Measurements from ENCODE around the gene TNFSF11.

The TNFSF11 gene

DNA sequence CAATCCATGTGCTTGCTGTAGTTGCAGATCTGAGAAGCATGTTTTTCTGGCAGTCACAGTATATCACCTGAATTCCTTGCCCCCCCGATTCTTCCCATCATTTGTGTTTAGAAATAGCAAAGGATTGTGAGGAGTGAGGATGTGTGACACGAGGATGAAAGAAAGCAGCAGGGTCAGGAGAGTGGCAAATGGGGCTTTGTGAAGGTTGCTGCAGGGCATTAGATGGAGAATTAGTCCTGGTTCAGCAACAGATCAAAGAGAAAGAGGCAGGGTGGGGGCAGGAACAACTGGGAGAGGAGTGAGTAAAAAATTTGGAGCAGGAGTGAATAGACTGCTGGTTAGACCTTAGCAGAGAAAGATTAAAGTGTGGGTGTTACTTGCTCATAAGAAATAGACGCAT lies 47.7 kb upstream of the TNFSF11 start:
- Histone ChIP-seq H3K79me2 (ENCODE audit: insufficient read depth, low read length) (no peaks in the 10 kb centered on the region), H3K9me3 (ENCODE audit: low read length) (no peaks in the 10 kb centered on the region), H3F3A (ENCODE audit: insufficient read depth, low read length) (no peaks in the 10 kb centered on the region), H3K36me3 (ENCODE audit: insufficient read depth, low read length) (no peaks in the 10 kb centered on the region), H3K27ac (ENCODE audit: low read depth, low read length, poor library complexity, severe bottlenecking) (no peak overlapping the region), H3K9ac (ENCODE audit: low read length) (no peak overlapping the region), H3K4me2 (ENCODE audit: low read length) (no peak overlapping the region), H4K20me1 (ENCODE audit: insufficient read depth, low read length) (no peaks in the 10 kb centered on the region), H3K4me3 (ENCODE audit: low read depth, low read length, poor library complexity, severe bottlenecking) (no peak overlapping the region), H3K4me1 (ENCODE audit: insufficient read depth, low read length, severe bottlenecking) (no peaks in the 10 kb centered on the region), H2AFZ (ENCODE audit: low read length) (no peak overlapping the region), H3K27me3 (ENCODE audit: insufficient read depth, low read length) (no peaks in the 10 kb centered on the region), H3K9me2 (ENCODE audit: low read depth, low read length) (no peaks in the 10 kb centered on the region)
- no peak for TF ChIP-seq EZH2 (IDR thresholded peaks at IDR 0.05; ENCODE audit: borderline replicate concordance, low read length)

- Histone ChIP-seq H3K27ac (ENCODE audit: low read depth, low read length, poor library complexity, severe bottlenecking) (no peak overlapping the region), H3K79me2 (ENCODE audit: insufficient read depth, low read length) (no peaks in the 10 kb centered on the region), H3K9me3 (ENCODE audit: low read length) (no peaks in the 10 kb centered on the region), H3K4me1 (ENCODE audit: insufficient read depth, low read length, severe bottlenecking) (no peaks in the 10 kb centered on the region), H3F3A (ENCODE audit: insufficient read depth, low read length) (no peaks in the 10 kb centered on the region), H2AFZ (ENCODE audit: low read length) (no peak overlapping the region), H3K4me3 (ENCODE audit: low read depth, low read length, poor library complexity, severe bottlenecking) (no peak overlapping the region), H3K9me2 (ENCODE audit: low read depth, low read length) (no peaks in the 10 kb centered on the region), H3K36me3 (ENCODE audit: insufficient read depth, low read length) (no peaks in the 10 kb centered on the region), H4K20me1 (ENCODE audit: insufficient read depth, low read length) (no peaks in the 10 kb centered on the region), H3K27me3 (ENCODE audit: insufficient read depth, low read length) (no peaks in the 10 kb centered on the region), H3K4me2 (ENCODE audit: low read length) (no peak overlapping the region), H3K9ac (ENCODE audit: low read length) (no peak overlapping the region)
- TF ChIP-seq EZH2 (IDR thresholded peaks at IDR 0.05; ENCODE audit: borderline replicate concordance, low read length) (no peak), CTCF (IDR thresholded peaks at IDR 0.05; ENCODE audit: low read length) (no peak)
Observed at GRCh38 chr13:42526804-42527203, 47.1 kb upstream of the TNFSF11 start.

DNA sequence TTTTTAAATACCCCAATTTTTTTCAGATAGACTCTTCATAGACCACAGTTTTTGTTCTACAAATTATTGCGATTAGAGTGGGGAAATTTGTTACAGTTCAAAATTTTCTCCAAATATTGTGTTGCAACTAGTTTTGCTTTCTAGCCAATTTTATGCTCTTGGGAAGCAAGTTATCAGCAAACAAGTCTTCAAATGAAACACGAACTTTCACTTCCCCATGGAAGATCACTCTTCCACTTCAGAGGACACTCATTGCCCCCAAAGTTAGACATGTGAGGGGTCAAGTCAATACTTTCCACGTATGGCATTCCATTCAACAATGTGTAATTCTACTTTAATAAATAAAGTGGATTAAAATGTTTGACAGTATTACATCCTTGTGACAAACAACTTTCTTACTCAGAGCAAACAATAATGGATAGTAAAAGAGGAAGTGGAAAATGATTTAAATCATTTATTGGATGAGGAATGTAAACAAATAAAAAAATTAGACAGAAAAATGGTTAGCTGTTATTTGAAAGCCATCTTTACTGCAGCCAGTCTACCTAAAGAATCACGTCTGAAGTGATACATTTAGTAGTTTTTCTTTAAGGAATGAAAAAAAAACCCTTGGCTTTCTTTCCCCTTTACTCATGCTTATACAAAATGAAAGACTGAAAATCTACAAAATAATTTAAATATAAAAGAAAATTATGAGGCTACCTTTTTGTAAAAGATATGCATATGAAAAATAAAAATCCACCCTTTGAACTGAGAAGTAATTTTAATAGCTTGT lies 41.2 kb upstream of the TNFSF11 start:
- no peaks in the 10 kb centered on the region for H3K36me3 ChIP-seq (ENCODE audit: insufficient read depth, low read length)
- H3K9me3 ChIP-seq (ENCODE audit: low read length) = no peaks in the 10 kb centered on the region
- TF ChIP-seq EZH2 (IDR thresholded peaks at IDR 0.05; ENCODE audit: borderline replicate concordance, low read length) (no peak), CTCF (IDR thresholded peaks at IDR 0.05; ENCODE audit: low read length) (no peak)
- H3K4me2 ChIP-seq (ENCODE audit: low read length) = no peak overlapping the region
- H3K9me2 ChIP-seq (ENCODE audit: low read depth, low read length) = no peaks in the 10 kb centered on the region
- no peak overlapping the region for H2AFZ ChIP-seq (ENCODE audit: low read length)
- no peak overlapping the region for H3K4me3 ChIP-seq (ENCODE audit: low read depth, low read length, poor library complexity, severe bottlenecking)
- H3K79me2 ChIP-seq (ENCODE audit: insufficient read depth, low read length) = no peaks in the 10 kb centered on the region
- no peaks in the 10 kb centered on the region for H3K4me1 ChIP-seq (ENCODE audit: insufficient read depth, low read length, severe bottlenecking)
- no peaks in the 10 kb centered on the region for H3F3A ChIP-seq (ENCODE audit: insufficient read depth, low read length)
- H4K20me1 ChIP-seq (ENCODE audit: insufficient read depth, low read length) = no peaks in the 10 kb centered on the region
- no peak overlapping the region for H3K27ac ChIP-seq (ENCODE audit: low read depth, low read length, poor library complexity, severe bottlenecking)
- no peak overlapping the region for H3K9ac ChIP-seq (ENCODE audit: low read length)
- no peaks in the 10 kb centered on the region for H3K27me3 ChIP-seq (ENCODE audit: insufficient read depth, low read length)

GRCh38 chr13:42533336-42533591 lies 40.7 kb upstream of the TNFSF11 start:
- Histone ChIP-seq H3K9me2 (ENCODE audit: low read depth, low read length) (no peaks in the 10 kb centered on the region), H3K27me3 (ENCODE audit: insufficient read depth, low read length) (no peaks in the 10 kb centered on the region), H3K4me3 (ENCODE audit: low read depth, low read length, poor library complexity, severe bottlenecking) (no peak overlapping the region), H3K27ac (ENCODE audit: low read depth, low read length, poor library complexity, severe bottlenecking) (no peak overlapping the region), H3K4me2 (ENCODE audit: low read length) (no peak overlapping the region), H3K36me3 (ENCODE audit: insufficient read depth, low read length) (no peaks in the 10 kb centered on the region), H3K9me3 (ENCODE audit: low read length) (no peaks in the 10 kb centered on the region), H3F3A (ENCODE audit: insufficient read depth, low read length) (no peaks in the 10 kb centered on the region), H3K4me1 (ENCODE audit: insufficient read depth, low read length, severe bottlenecking) (no peaks in the 10 kb centered on the region), H2AFZ (ENCODE audit: low read length) (no peak overlapping the region), H3K79me2 (ENCODE audit: insufficient read depth, low read length) (no peaks in the 10 kb centered on the region), H4K20me1 (ENCODE audit: insufficient read depth, low read length) (no peaks in the 10 kb centered on the region), H3K9ac (ENCODE audit: low read length) (no peak overlapping the region)
- TF ChIP-seq CTCF (IDR thresholded peaks at IDR 0.05; ENCODE audit: low read length) (no peak), EZH2 (IDR thresholded peaks at IDR 0.05; ENCODE audit: borderline replicate concordance, low read length) (no peak)

Data from OCI-LY1 (cell line).